Small intestine (tissue), 7 donors: ENCODE data around the gene GRIK3. TPM values are rescaled to one million over a fixed set of nuclear protein-coding genes. Genes with fewer than 3 reads are reported as not detected.

Experiments
- DNase-seq, 2 donors: peaks; one replicate each; pipeline versions ENCODE4 v3.0.0 to v3.0.0-alpha.2; 2013
- FAIRE-seq: peaks from 2 replicates; lab custom pipeline; 2012; peaks lifted over from hg19 to GRCh38; lab: Jason Lieb, UNC
- H3K27ac ChIP-seq, 3 donors: one replicate each; pipeline ENCODE4 v1.5.1; 2013; ENCODE audit warnings: low read length in 2 of 3, mild to moderate bottlenecking in 2 of 3, control low read depth in 1 of 3, inconsistent platforms in 1 of 3, low read depth in 1 of 3, moderate library complexity in 1 of 3
- H3K27me3 ChIP-seq, 3 donors: one replicate each; pipeline ENCODE4 v1.6.1; 2013; ENCODE audit warnings: low read length in 3 of 3, inconsistent platforms in 1 of 3; ENCODE audit not compliant: control insufficient read depth in 3 of 3, insufficient read depth in 3 of 3
- H3K36me3 ChIP-seq, 3 donors: one replicate each; pipeline ENCODE4 v1.6.1; 2013; ENCODE audit warnings: low read length in 3 of 3, inconsistent platforms in 1 of 3, low read depth in 1 of 3, mild to moderate bottlenecking in 1 of 3, moderate library complexity in 1 of 3; ENCODE audit not compliant: control insufficient read depth in 3 of 3, insufficient read depth in 2 of 3
- H3K4me1 ChIP-seq, 3 donors: one replicate each; pipeline ENCODE4 v1.6.1; 2013; ENCODE audit warnings: low read length in 2 of 3, inconsistent platforms in 1 of 3, low read depth in 1 of 3, mild to moderate bottlenecking in 1 of 3, moderate library complexity in 1 of 3; ENCODE audit not compliant: control insufficient read depth in 3 of 3, insufficient read depth in 2 of 3
- H3K4me3 ChIP-seq, 3 donors: one replicate each; pipeline ENCODE4 v1.5.1; 2013; ENCODE audit warnings: low read length in 3 of 3, control low read depth in 1 of 3, inconsistent platforms in 1 of 3, low read depth in 1 of 3, mild to moderate bottlenecking in 1 of 3, moderate library complexity in 1 of 3
- H3K9me3 ChIP-seq, 2 donors: one replicate each; pipeline ENCODE4 v1.6.1; 2013; ENCODE audit warnings: low read depth in 1 of 2, low read length in 1 of 2; ENCODE audit not compliant: control insufficient read depth in 2 of 2, insufficient read depth in 1 of 2
- WGBS, 3 donors: extraction: QIAGEN DNeasy Blood & Tissue Kit; methylation state at CpG; one replicate each; pipeline ENCODE4 v1.1.7; 2013; 5-methylcytosine and 5-hydroxymethylcytosine counted together
- polyA plus RNA-seq, 4 donors: library from polyadenylated mRNA; stranded (reverse) in 3 of 4; unstranded in 1 of 4; fragments of 200-250 nt in 3 of 4; fragments of 120-200 nt in 1 of 4; gene quantifications; one replicate each; pipeline versions ENCODE4 v1.2.1 to v1.2.3, GENCODE V29; 2013
- donor health status: healthy with polysubstance abuse.
- donor health status: control.
- donor health status: control.
- donor health status: Bipolar disorder and iron deficiency.
- donor health status: healthy.

Gene GRIK3
- polyA plus RNA-seq, 4 donors: 0.81 to 1.9 TPM; not detected in 2

DNA sequence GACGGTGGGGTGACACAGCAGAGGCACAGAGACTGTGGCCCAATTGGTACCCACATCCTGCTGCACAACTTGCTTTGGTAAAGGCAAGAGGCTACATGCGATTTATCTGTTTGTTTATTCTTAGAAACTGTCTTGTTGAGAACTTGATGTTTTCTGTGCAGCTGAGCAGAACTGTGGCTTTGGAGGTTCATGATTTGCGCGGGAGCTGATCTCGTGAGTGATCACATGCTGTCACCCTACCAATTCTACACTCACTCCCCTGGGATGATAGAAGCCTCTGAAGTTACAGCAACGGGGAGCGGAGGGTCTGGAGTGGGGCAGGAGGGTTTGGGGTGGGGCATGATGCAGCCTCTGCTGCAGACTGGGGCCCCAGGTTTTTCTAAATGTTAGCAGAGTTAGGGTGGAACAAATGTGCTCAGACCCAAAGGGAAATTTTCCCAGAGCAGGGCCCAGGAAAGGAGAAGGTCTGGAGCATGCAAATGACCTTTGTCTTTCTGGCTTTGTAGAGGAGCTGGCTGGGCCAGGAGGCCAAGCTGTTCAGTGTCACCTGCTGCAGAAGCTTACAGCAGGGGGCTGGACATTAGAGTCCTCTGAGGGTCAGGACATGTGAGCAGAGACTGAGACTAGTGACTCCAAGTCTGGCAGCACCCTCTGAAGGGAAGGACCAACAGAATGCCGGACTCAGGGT lies 83.6 kb downstream of the GRIK3 start:
- FAIRE-seq (no peak), DNase-seq (no peak)
- WGBS, 3 donors: 61 to 68% (median 66%) methylated on average over 8 of the region's 8 CpGs
- Histone ChIP-seq H3K36me3 (no peaks in the 10 kb centered on the region), H3K4me1 (no peaks in the 10 kb centered on the region), H3K27ac (no peak overlapping the region), H3K4me3 (no peak overlapping the region), H3K27me3 (no peaks in the 10 kb centered on the region), H3K9me3 (no peaks in the 10 kb centered on the region)

GRCh38 chr1:36948606-36949005 lies 85.7 kb downstream of the GRIK3 start:
- FAIRE-seq (no peak), DNase-seq (no peak)
- WGBS, 3 donors: 79 to 86% (median 85%) methylated on average over 5 to 6 of the region's 6 CpGs
- H3K27me3 ChIP-seq: peaks cover 0 to 3% (median 0%) of the 10 kb centered on the region in 3 donors
- no peak overlapping the region for H3K27ac ChIP-seq
- H3K9me3 ChIP-seq: no peaks in the 10 kb centered on the region
- H3K4me3 ChIP-seq: no peak overlapping the region
- H3K36me3 ChIP-seq: no peaks in the 10 kb centered on the region
- H3K4me1 ChIP-seq: no peaks in the 10 kb centered on the region

DNA sequence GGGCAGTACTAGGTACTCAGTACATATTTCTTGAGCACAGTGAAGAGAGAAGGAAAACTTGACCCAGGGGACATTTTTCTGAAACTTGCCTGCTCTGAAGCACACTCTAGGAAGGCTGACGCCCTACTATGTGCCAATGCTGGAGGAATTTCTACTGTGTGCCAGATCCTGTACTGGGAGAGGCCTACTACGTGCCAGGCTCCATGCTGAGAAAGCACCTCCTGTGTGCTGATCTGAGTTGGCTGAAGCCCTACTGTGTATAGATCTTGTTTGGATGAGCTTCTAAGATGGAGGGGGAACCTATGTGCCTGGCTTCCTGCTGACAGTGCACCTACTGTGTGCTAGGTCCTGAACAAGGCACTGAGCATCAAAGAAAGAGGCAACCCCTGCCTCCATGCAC lies 86.2 kb downstream of the GRIK3 start:
- FAIRE-seq: no peak
- H3K9me3 ChIP-seq: no peaks in the 10 kb centered on the region
- H3K27me3 ChIP-seq: peaks cover 0 to 3% (median 0%) of the 10 kb centered on the region in 3 donors
- no peak overlapping the region for H3K4me3 ChIP-seq
- H3K27ac ChIP-seq: no peak overlapping the region
- no peak for DNase-seq
- no peaks in the 10 kb centered on the region for H3K36me3 ChIP-seq
- 29 to 55% (median 34%) methylated on average over 2 of the region's 2 CpGs for WGBS, 3 donors
- no peaks in the 10 kb centered on the region for H3K4me1 ChIP-seq

DNA sequence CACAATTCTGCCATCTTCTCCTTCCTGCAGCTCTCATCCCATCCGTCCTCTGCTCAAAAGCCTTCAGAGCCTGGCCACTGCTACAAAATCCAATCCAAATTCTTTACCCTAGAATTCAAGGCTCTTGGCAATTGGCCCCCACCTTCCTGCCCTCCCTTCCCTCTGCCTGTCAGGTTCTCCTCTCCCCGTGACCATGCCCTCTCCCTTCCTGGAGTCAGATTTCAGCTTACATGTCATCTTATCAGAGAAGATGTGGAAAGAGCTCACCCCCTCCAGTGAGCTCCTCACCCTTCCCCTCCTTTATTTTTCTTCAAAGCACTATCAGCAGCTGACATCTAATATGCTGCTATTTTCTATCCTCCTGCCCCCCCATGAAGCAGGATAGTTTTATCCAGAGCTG lies 86.9 kb downstream of the GRIK3 start:
- DNase-seq: no peak
- Histone ChIP-seq H3K4me1 (no peaks in the 10 kb centered on the region), H3K27ac (no peak overlapping the region), H3K36me3 (no peaks in the 10 kb centered on the region), H3K27me3 (peaks cover 0 to 3% (median 0%) of the 10 kb centered on the region in 3 donors), H3K9me3 (no peaks in the 10 kb centered on the region), H3K4me3 (no peak overlapping the region)
- no peak for FAIRE-seq
- WGBS, 3 donors: 14 to 21% (median 21%) methylated on average over 2 of the region's 2 CpGs

GRCh38 chr1:36944883-36945282 lies 89.4 kb downstream of the GRIK3 start:
- 57 to 64% (median 58%) methylated on average over 7 of the region's 7 CpGs for WGBS, 3 donors
- H3K36me3 ChIP-seq: no peaks in the 10 kb centered on the region

GRCh38 chr1:36942148-36942547 lies 92.2 kb downstream of the GRIK3 start:
- Histone ChIP-seq H3K4me1 (no peaks in the 10 kb centered on the region), H3K27ac (no peak overlapping the region), H3K36me3 (no peaks in the 10 kb centered on the region), H3K27me3 (peaks cover 0 to 11% (median 2%) of the 10 kb centered on the region in 3 donors), H3K4me3 (no peak overlapping the region), H3K9me3 (no peaks in the 10 kb centered on the region)
- DNase-seq (no peak), FAIRE-seq (no peak)
- WGBS, 3 donors: 45 to 47% (median 47%) methylated on average over 12 of the region's 12 CpGs

More at GRCh38 chr1:36944883-36945282, 89.4 kb downstream of the GRIK3 start:
- FAIRE-seq: no peak
- no peaks in the 10 kb centered on the region for H3K4me1 ChIP-seq
- DNase-seq: no peak
- H3K27ac ChIP-seq: no peak overlapping the region
- H3K9me3 ChIP-seq: no peaks in the 10 kb centered on the region
- H3K27me3 ChIP-seq: peaks cover 0 to 3% (median 0%) of the 10 kb centered on the region in 3 donors
- no peak overlapping the region for H3K4me3 ChIP-seq

GRCh38 chr1:36941316-36941978 lies 92.9 kb downstream of the GRIK3 start:
- FAIRE-seq (no peak), DNase-seq (no peak)
- Histone ChIP-seq H3K4me3 (no peak overlapping the region), H3K9me3 (no peaks in the 10 kb centered on the region), H3K36me3 (no peaks in the 10 kb centered on the region), H3K27me3 (peaks cover 0 to 14% (median 2%) of the 10 kb centered on the region in 3 donors), H3K27ac (no peak overlapping the region), H3K4me1 (no peaks in the 10 kb centered on the region)
- 43 to 46% (median 44%) methylated on average over 8 of the region's 8 CpGs for WGBS, 3 donors

- no peak overlapping the region for H3K27ac ChIP-seq
- H3K36me3 ChIP-seq: no peaks in the 10 kb centered on the region
- WGBS, 3 donors: 54 to 65% (median 64%) methylated on average over 7 of the region's 7 CpGs
- H3K4me1 ChIP-seq: no peaks in the 10 kb centered on the region
- FAIRE-seq (no peak), DNase-seq (no peak)
- H3K9me3 ChIP-seq: no peaks in the 10 kb centered on the region
- H3K4me3 ChIP-seq: no peak overlapping the region
- peaks cover 0 to 11% (median 2%) of the 10 kb centered on the region in 3 donors for H3K27me3 ChIP-seq
Measured at GRCh38 chr1:36938819-36939218, 95.5 kb downstream of the GRIK3 start.
